ENCODE results near the gene MMP23B. TPM values are rescaled to one million over a fixed set of nuclear protein-coding genes. Genes with fewer than 3 reads are reported as not detected.

Gene MMP23B
- total and polyA plus RNA-seq, 2 experiments from 2014 or later, result 15.8 to 16.2 TPM

DNA sequence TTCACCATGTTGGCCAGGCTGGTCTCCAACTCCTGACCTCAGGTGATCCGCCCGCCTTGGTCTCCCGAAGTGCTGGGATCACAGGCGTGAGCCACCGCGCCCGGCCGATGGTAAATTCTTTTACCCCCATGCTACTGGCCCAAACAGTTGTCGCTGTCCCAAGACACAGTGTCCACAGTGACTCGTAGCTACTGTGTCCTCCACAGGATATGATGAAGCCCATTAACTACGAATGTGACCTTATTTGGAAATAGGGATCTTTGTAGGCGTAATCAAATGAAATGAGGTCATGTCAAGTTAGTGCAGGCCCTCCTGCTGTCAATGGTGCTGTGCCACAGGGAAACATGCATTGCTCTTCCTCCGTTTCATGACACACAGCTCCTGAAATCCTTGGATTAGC lies 40.5 kb upstream of the MMP23B start (continued):
- TF ChIP-seq, protein P1, sequence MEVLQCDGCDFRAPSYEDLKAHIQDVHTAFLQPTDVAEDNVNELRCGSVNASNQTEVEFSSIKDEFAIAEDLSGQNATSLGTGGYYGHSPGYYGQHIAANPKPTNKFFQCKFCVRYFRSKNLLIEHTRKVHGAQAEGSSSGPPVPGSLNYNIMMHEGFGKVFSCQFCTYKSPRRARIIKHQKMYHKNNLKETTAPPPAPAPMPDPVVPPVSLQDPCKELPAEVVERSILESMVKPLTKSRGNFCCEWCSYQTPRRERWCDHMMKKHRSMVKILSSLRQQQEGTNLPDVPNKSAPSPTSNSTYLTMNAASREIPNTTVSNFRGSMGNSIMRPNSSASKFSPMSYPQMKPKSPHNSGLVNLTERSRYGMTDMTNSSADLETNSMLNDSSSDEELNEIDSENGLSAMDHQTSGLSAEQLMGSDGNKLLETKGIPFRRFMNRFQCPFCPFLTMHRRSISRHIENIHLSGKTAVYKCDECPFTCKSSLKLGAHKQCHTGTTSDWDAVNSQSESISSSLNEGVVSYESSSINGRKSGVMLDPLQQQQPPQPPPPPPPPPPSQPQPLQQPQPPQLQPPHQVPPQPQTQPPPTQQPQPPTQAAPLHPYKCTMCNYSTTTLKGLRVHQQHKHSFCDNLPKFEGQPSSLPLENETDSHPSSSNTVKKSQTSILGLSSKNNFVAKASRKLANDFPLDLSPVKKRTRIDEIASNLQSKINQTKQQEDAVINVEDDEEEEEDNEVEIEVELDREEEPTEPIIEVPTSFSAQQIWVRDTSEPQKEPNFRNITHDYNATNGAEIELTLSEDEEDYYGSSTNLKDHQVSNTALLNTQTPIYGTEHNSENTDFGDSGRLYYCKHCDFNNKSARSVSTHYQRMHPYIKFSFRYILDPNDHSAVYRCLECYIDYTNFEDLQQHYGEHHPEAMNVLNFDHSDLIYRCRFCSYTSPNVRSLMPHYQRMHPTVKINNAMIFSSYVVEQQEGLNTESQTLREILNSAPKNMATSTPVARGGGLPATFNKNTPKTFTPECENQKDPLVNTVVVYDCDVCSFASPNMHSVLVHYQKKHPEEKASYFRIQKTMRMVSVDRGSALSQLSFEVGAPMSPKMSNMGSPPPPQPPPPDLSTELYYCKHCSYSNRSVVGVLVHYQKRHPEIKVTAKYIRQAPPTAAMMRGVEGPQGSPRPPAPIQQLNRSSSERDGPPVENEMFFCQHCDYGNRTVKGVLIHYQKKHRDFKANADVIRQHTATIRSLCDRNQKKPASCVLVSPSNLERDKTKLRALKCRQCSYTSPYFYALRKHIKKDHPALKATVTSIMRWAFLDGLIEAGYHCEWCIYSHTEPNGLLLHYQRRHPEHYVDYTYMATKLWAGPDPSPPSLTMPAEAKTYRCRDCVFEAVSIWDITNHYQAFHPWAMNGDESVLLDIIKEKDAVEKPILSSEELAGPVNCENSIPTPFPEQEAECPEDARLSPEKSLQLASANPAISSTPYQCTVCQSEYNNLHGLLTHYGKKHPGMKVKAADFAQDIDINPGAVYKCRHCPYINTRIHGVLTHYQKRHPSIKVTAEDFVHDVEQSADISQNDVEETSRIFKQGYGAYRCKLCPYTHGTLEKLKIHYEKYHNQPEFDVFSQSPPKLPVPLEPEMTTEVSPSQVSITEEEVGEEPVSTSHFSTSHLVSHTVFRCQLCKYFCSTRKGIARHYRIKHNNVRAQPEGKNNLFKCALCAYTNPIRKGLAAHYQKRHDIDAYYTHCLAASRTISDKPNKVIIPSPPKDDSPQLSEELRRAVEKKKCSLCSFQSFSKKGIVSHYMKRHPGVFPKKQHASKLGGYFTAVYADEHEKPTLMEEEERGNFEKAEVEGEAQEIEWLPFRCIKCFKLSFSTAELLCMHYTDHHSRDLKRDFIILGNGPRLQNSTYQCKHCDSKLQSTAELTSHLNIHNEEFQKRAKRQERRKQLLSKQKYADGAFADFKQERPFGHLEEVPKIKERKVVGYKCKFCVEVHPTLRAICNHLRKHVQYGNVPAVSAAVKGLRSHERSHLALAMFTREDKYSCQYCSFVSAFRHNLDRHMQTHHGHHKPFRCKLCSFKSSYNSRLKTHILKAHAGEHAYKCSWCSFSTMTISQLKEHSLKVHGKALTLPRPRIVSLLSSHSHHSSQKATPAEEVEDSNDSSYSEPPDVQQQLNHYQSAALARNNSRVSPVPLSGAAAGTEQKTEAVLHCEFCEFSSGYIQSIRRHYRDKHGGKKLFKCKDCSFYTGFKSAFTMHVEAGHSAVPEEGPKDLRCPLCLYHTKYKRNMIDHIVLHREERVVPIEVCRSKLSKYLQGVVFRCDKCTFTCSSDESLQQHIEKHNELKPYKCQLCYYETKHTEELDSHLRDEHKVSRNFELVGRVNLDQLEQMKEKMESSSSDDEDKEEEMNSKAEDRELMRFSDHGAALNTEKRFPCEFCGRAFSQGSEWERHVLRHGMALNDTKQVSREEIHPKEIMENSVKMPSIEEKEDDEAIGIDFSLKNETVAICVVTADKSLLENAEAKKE (CRISPR knock-in tag; IDR thresholded peaks at IDR 0.05), result no peak

DNA sequence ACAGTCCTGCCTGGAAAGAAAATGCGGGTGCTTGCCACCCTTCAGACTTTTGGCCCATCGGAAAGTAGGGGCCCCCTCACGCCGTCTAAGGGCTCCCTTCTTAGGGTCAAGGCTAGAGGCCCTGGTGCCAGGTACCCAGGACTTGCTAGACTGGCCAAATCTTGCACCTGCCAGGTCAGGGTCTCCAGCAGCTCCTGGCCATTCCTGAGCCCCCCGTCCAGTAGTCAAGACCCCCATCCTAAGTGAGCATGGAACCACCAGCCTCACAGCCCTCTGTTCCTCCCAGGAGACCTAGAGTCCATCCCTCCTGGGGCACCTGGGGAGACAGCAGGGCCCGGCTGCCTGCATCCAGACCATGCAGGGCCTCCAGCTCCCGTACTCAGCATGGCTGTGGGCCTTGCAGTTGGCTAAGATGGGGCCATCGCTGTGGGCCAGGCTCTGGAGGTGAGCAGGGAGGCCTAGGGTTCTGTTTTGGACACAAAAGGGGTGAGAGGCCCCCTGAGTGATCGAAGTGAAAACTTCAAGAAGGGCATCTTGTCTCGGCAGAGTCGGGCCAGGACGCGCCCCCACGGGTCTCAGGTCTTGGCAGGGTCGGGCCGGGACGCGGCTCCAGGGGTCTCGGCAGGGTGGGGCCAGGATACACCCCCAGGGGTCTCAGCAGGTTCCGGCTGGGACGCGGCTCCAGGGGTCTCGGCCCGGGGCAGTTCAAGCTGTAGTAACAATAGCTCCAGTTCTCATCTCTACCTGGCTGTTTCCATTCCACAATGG lies 38.0 kb upstream of the MMP23B start:
- H3K4me1 ChIP-seq (ENCODE audit: insufficient read depth), result no peaks in the 10 kb centered on the region
- peaks cover 13% of the 10 kb centered on the region for H3K27me3 ChIP-seq (ENCODE audit: insufficient read depth)
- no peaks in the 10 kb centered on the region for H3K9me2 ChIP-seq (ENCODE audit: insufficient read depth)
- H3K4me2 ChIP-seq, result no peak overlapping the region
- H3F3A ChIP-seq (replicated peaks; ENCODE audit: low read depth), result peaks cover 4% of the 10 kb centered on the region; the same call in 1 of the 2 replicates
- no peaks in the 10 kb centered on the region for H3K79me2 ChIP-seq (replicated peaks; ENCODE audit: insufficient read depth)
- no peak overlapping the region for H3K4me3 Mint-ChIP-seq
- H3K36me3 Mint-ChIP-seq (ENCODE audit: low read depth), result no peaks in the 10 kb centered on the region
- no peak overlapping the region for H3K27ac ChIP-seq (ENCODE audit: low read depth)
- no peak overlapping the region for H3K4me3 ChIP-seq
- DNase-seq (ENCODE audit: low spot score) (no peak), ATAC-seq (no peak)
- no peak overlapping the region for H2AFZ ChIP-seq
- H3K9me3 Mint-ChIP-seq, result peaks cover 5% of the 10 kb centered on the region; the same call in 2 of the 3 replicates
- H3K27ac Mint-ChIP-seq, result no peak overlapping the region
- no peaks in the 10 kb centered on the region for H4K20me1 ChIP-seq (replicated peaks; ENCODE audit: insufficient read depth)
- peaks cover 18% of the 10 kb centered on the region for H3K27me3 Mint-ChIP-seq (ENCODE audit: insufficient read depth, low read depth, poor library complexity)
- no peaks in the 10 kb centered on the region for H3K36me3 ChIP-seq (ENCODE audit: insufficient read depth)
- peaks cover 9% of the 10 kb centered on the region for H3K4me1 Mint-ChIP-seq
- TF ChIP-seq ZNF331 (CRISPR knock-in tag; IDR thresholded peaks at IDR 0.05; ENCODE audit: low read depth), result no peak
- no peak for TF ChIP-seq ZNF114 (CRISPR knock-in tag; IDR thresholded peaks at IDR 0.05)
- TF ChIP-seq, protein P2, sequence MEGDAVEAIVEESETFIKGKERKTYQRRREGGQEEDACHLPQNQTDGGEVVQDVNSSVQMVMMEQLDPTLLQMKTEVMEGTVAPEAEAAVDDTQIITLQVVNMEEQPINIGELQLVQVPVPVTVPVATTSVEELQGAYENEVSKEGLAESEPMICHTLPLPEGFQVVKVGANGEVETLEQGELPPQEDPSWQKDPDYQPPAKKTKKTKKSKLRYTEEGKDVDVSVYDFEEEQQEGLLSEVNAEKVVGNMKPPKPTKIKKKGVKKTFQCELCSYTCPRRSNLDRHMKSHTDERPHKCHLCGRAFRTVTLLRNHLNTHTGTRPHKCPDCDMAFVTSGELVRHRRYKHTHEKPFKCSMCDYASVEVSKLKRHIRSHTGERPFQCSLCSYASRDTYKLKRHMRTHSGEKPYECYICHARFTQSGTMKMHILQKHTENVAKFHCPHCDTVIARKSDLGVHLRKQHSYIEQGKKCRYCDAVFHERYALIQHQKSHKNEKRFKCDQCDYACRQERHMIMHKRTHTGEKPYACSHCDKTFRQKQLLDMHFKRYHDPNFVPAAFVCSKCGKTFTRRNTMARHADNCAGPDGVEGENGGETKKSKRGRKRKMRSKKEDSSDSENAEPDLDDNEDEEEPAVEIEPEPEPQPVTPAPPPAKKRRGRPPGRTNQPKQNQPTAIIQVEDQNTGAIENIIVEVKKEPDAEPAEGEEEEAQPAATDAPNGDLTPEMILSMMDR (conservative IDR thresholded peaks at IDR 0.05; ENCODE audit: low read depth in 2 of 2), result no peak
- TF ChIP-seq NANOG (IDR thresholded peaks at IDR 0.05; ENCODE audit: borderline replicate concordance), result no peak
- TF ChIP-seq, protein P3, sequence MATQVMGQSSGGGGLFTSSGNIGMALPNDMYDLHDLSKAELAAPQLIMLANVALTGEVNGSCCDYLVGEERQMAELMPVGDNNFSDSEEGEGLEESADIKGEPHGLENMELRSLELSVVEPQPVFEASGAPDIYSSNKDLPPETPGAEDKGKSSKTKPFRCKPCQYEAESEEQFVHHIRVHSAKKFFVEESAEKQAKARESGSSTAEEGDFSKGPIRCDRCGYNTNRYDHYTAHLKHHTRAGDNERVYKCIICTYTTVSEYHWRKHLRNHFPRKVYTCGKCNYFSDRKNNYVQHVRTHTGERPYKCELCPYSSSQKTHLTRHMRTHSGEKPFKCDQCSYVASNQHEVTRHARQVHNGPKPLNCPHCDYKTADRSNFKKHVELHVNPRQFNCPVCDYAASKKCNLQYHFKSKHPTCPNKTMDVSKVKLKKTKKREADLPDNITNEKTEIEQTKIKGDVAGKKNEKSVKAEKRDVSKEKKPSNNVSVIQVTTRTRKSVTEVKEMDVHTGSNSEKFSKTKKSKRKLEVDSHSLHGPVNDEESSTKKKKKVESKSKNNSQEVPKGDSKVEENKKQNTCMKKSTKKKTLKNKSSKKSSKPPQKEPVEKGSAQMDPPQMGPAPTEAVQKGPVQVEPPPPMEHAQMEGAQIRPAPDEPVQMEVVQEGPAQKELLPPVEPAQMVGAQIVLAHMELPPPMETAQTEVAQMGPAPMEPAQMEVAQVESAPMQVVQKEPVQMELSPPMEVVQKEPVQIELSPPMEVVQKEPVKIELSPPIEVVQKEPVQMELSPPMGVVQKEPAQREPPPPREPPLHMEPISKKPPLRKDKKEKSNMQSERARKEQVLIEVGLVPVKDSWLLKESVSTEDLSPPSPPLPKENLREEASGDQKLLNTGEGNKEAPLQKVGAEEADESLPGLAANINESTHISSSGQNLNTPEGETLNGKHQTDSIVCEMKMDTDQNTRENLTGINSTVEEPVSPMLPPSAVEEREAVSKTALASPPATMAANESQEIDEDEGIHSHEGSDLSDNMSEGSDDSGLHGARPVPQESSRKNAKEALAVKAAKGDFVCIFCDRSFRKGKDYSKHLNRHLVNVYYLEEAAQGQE (IDR thresholded peaks at IDR 0.05; ENCODE audit: unreplicated experiment), result no peak
- no peak for TF ChIP-seq POLR2AphosphoS5 (IDR thresholded peaks at IDR 0.05; ENCODE audit: low read depth)
- no peak for TF ChIP-seq STAT1 (IDR thresholded peaks at IDR 0.05; ENCODE audit: unreplicated experiment)
- no peak for TF ChIP-seq CREB1 (CRISPR knock-in tag; IDR thresholded peaks at IDR 0.05; ENCODE audit: low read depth)
- TF ChIP-seq JUNB (IDR thresholded peaks at IDR 0.05; ENCODE audit: unreplicated experiment), result no peak
- TF ChIP-seq EZH2 (IDR thresholded peaks at IDR 0.05; ENCODE audit: low read depth, unreplicated experiment), result no peak

Measured in GM23338 (cell line).